Kidney glomerular epithelial cell (primary cell): ENCODE data around the gene DKK3.

Experiments
- DNase-seq: peaks from one replicate; lab custom pipeline; 2025; lab: John Stamatoyannopoulos, UW

The DKK3 gene

GRCh38 chr11:12003815-12004214 is 4.6 kb downstream of the DKK3 start:
- DNase-seq: no peak

DNA sequence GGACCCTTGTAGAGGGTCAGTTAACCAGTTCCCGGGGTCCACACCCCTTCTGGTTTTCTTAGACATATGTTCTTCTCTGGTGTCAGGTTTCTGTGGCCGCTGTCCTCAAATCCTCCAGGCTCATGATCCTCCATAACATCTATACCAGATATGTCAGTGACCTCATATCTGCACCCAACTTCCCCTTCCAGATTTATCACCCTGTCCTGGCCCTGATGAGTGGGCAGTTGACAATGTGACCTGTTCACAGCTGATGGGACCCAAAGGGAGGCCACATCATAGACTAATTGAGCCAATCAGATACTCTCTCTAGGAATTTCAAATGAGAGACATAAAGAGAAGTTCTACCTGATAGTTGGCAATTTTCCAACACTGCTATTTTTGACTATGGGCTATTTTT is 5.1 kb downstream of the DKK3 start:
- DNase-seq: no peak

DNA sequence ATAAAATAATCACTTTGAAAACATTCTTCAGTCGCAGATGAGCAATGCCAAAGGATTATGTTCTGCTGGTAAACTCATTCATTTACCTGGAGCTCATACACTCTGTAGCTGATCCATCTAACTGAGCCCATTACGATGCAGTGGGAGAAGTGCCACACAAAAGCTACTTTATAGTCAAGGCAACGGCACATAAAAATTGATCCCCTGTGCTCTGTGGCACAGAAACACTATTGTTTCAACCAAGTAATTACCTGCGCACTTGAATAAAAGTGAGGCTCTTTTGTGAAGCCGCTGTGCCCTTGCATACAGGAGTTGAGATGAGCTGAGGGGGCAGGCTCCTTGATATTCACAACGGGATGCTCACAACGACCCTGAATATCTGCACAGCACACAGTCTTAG is 7.2 kb downstream of the DKK3 start:
- DNase-seq: no peak

DNA sequence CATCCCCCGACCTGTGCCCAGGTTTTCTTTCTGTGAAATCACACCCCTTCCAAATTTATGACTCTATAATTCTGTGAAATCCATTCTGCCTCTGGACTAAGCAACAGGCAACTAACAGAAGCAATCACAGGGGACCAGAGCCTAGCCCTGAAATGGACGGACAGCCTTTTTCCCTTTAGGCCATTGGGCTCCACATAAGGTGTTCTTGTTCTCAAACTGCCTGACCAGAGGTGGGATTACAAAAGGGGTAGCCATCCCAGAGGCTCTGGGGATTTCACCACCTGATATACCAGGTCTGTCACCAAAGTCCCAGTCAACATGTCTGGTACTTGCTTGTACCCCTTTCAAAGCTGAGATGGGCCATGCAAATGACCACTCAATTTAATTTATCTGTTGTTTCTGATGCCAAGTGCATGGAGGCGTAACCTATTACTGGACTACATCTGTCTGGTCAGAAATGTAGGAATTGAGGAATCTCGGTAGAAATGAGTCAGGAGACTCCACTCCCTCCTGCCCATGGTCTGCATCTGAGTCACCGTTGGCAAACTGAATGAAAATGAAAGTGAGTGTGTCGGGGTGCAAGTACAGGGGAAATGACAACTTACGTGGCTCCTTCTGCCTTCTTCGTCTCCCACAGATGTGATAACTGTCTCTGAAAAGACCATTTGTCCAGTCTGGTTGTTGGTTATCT is 10.2 kb downstream of the DKK3 start:
- DNase-seq: peak; percentile 90

- no peak for DNase-seq
These were observed 11.4 kb downstream of the DKK3 start for GRCh38 chr11:11997049-11997322.

DNA sequence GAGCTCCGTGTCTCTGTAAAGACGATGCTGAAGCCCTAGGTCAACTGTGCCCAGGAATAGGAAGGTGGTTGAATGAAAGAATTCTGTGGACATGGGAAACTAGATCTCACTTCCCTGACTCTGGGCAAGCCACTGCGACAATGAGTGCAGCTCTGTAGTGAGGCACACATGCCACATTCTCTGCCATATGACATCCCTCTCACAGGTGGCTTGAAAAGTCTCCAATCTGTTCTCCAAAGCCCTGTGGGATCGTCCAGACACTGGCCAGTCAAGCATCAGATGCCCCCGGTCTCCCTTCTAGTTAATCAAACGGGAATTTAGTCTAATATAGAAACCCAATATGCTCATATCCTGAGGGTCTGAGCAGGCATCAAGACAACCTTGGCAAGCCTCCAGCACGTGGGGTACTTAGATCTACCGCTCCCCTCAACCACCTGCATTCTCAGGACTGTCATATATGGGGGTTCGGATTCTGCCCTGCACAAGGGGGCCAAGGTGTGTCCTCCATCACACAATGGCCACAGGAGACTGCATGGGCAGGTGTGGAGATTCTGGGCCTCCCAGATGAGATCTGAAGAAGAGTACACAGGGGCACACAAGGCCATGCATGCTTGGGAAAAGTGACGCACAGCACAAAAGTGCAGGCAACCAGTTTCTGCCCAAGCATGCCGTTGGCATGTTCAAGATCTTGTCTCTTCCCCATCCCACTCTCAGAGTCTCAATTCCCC is 11.9 kb downstream of the DKK3 start:
- no peak for DNase-seq

- no peak for DNase-seq
These were observed 12.8 kb downstream of the DKK3 start for GRCh38 chr11:11995601-11996000.

- peak; percentile 27 for DNase-seq
These were observed 14.6 kb downstream of the DKK3 start for GRCh38 chr11:11993839-11994238.

- DNase-seq: no peak
These were observed 15.9 kb downstream of the DKK3 start for GRCh38 chr11:11992257-11993212.

DNA sequence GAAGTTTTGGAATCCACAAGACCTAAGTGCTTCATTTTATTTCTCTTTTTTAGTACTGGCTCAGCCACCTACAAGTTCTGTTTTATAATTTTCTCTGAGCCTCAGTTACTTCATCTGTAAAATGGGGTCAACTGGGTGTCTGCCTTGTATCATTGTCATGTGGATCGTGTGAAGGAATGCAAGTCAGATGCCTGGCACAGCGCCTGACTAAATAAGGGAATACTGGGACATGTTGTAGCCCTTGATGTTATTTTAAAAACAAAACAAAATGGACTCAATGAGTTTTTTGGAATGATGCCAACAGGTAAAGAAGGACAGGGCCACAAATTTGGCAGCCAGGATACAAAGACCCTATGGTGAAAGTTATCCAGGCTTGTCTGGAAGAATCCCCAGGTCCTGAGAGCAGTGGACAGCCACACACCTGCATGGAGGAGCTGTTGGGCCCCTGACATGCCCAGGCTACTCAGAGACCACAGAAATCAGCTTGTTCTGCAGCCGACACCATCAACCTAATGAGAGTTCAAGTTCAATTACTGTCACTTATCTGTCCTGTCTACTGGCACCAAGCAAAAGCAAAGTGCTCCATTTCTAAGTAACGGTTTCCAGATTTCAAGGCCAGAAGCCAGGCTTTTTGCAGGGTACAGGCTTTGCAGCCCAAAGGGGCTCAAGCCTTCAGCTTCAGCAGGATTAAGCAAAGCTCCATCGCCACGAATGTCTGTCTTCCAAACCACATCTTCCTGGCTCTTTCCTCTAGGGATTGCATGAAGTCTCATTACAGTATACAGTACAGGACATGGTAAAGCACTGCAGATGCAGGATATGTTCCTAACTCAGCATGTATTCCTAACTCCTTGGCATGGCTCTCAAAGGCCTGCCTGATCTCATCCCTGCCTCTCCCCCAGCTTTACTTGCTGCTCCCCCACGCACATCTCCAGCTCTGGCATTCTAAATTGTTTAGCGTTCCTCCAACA is 18.4 kb downstream of the DKK3 start:
- DNase-seq: no peak

DNA sequence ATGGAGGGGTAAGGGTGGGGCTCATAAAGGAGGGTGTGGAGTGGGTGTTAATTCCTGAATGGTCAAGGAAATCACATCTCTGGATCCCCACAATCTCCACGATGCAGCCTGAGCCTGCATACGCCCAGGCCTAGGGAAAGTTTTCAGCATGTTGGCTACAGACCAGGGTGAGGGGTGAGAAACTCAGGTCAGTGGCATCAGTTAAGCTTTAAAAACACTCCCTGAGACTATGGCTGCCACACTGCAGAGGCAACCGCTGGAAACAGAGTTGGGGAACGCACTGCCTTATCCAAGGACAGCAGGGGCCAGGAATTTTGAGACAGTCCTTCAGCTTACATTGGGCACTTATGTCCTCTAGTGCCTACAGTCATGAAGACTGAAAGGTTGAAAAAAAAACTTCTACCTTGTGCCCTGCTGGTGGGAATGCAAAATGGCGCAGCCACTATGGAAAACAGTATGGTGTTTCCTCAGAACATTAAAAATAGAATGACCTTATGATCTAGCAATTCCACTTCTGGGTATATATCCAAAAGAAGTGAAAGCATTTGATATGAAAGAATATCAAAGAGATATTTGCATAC is 19.7 kb downstream of the DKK3 start:
- DNase-seq: no peak

- peak; percentile 76 for DNase-seq
These were observed 20.3 kb downstream of the DKK3 start for GRCh38 chr11:11988099-11988651.

DNA sequence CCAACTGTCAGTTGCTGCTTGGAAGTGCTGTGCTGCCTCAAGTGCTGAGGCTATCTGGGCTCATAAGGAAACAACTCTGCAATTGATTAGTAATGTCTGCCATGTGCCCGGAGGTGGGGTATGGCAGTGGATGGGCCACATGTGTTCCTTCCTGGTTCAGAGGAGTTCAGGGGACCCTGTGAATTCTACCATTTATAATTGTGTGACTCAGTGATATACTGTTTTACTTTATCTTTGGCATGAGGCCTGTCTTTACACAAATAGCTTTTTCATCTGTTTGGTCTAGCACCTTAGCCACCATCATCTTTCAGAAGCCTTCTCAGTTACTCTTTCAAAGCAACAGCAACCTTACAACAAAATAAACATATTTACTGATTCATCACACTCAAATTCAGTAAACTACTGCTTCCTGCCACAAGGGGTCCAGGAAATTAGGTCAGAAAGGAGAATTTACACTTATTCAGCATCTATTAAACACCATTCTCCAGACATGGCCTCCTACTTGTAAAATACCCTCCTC is 20.9 kb downstream of the DKK3 start:
- no peak for DNase-seq

DNA sequence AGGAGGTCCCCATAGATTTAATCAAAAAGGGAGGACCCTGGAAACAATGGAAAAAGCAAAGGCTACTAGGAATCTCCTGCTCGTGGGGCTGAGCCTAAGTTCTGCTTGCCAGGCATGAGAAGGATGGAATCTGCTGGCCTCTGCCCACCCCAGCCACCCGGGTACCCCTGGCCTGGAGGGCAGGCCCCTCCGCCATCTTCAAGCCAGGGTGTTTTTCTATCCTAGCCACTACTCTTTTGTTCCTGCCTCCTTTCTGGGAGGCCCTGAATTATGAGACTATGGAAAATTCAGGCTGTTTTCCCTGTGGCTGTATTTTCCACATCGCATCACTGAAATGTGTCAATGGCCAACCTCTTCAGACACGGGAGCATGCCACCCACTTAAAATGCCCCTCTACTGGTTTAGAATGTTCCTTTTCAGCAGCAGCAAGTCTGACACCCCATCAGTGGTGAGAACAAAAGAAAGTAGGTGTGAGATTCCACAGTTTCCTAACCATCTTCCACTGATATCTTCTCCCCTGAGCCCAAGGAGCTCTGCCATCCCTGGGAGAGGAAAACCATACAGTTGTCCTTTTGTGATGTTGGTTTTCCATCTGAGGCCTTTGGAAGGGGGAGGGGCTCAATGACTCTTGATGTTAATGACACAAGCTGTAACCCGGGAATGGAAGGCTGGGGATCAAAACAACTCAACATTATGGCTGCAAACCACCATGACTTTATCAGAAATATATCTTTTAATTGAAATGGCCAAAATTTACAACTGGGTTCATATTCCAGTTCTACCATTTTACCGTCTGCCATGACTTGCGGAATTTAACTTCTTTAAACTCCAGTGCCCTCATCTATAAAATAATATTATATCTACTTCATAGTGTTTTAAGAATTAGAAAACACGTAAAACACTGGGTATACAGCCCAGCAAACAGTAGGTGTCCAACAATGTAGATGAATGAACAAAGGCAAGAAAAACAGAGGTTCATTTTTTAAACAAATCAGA is 22.2 kb downstream of the DKK3 start:
- DNase-seq: no peak

- no peak for DNase-seq
These were observed 23.3 kb downstream of the DKK3 start for GRCh38 chr11:11985016-11985715.

DNA sequence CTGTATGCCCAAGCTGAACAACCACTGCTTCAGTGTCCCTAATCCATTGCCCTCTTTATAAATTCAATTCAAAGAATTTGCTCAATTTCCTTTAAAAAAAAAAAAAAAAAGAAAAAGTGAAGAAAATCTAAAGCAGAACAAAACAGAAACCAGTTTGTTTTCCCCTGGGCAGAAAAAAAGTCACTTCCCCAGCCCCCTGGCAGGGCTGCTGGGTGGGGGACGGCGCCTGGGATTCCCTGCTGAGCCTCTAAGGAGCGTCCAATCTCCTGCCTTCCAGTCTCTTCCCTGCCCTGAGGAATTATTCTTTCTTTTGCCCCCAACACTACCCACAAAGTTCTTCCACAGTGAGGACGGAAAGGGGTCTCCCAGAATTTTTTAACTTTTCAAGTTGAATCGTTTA is 23.9 kb downstream of the DKK3 start:
- DNase-seq: no peak

DNA sequence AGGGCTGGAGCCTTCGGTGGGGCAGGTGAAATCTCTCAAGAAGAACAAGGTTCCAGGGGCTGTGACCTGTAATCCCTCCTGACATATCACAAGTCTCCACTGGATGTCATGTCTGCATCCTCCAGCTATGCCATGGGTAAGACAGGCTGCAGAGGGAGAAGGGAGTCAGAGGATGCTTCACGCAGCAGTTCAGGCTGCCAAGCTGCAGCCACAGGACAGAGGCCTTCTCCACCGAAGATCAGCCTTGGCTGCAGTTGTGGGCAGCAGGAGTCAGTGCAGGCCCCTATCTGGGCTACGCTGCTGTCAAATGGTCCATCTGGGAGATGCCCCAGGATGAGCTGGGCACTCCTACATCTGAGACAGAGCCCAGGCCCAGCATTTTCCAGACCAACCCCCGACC is 25.0 kb downstream of the DKK3 start:
- DNase-seq: no peak

DNA sequence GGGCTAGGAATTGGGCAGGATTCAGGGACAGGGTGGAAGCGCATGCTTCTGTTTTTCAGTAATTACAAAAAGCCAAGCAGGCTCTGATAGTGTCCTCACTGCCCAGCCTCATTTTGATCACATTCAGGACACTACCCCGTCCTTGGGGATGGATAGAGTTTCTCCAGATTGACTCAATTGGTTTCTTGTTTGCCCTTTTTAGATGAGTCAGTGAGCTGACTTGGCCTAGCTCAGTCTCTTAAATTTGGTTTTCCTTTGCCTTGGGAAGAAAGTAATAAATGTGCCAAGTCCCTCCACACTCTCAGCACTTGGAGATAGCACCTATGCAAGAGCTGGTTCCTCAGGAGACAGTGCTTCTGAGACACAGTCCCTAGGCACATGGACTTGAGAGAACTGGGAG is 25.5 kb downstream of the DKK3 start:
- DNase-seq: no peak

- no peak for DNase-seq
These were observed 26.0 kb downstream of the DKK3 start for GRCh38 chr11:11982461-11982860.
